BLaER1 (cell line): ENCODE measurements around the gene NID2.

Experiments
- H3K27ac ChIP-seq: shearing (Covaris generic); formaldehyde crosslinking; 2 replicates; pipeline ENCODE4 v1.8.1; 2022
- H3K27me3 ChIP-seq: shearing (Covaris generic); formaldehyde crosslinking; 2 replicates; pipeline ENCODE4 v1.8.1; 2022
- H3K36me3 ChIP-seq: shearing (Covaris generic); formaldehyde crosslinking; 2 replicates; pipeline ENCODE4 v1.8.1; 2022
- H3K4me1 ChIP-seq: shearing (Covaris generic); formaldehyde crosslinking; 2 replicates; pipeline ENCODE4 v1.8.1; 2022
- H3K4me2 ChIP-seq: shearing (Covaris generic); formaldehyde crosslinking; 2 replicates; pipeline ENCODE4 v1.8.1; 2022
- H3K4me3 ChIP-seq: shearing (Covaris generic); formaldehyde crosslinking; 2 replicates; pipeline ENCODE4 v1.8.1; 2022
- H3K9ac ChIP-seq: shearing (Covaris generic); formaldehyde crosslinking; 2 replicates; pipeline ENCODE4 v1.8.1; 2022
- H3K9me3 ChIP-seq: shearing (Covaris generic); formaldehyde crosslinking; 2 replicates; pipeline ENCODE4 v1.8.1; 2022
- H4K20me1 ChIP-seq: shearing (Covaris generic); formaldehyde crosslinking; 2 replicates; pipeline ENCODE4 v1.8.1; 2022
- Cebpa-rat ChIP-seq: shearing (Covaris generic); IDR thresholded peaks from 2 replicates; pipeline ENCODE4 v1.8.1; 2022

NID2 gene

DNA sequence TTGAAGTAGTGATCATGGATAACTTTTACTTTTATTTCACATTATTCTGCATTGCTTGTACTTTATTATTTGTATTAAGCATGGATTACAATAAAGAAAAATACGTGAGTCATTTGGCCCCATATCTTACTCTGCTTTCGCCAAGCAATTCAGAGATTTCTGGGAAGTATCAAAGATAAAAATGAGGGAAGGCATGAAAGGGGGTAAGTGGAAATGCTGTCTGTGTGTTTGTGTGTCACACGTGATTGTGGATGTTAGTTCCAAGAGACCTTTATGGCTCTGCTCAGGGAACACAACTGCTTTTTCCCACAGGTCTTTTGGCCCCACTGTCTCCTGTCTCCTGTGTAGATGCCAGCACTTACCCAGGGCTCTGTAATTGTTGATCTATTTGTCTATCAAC lies 10.5 kb downstream of the NID2 start:
- H3K36me3 ChIP-seq: peaks cover 87% of the 10 kb centered on the region
- H3K27me3 ChIP-seq: no peaks in the 10 kb centered on the region

DNA sequence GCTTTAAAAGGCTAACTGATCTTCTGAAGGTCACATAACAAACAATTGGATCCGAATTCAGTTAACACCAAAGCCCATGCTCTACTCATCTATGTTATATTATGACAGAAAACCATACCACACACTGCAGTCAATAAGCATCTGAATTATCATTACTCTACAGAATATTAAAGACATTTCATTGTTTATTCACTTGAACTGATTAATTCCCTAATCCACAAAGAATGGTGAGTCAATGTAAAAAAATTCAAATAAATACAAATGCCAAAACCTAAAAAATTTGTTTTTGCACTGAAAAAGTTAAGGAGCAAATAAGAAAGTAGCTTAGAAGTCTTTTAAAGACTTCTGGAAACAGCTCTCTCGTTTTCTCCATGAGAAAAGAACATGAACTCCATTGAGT lies 13.7 kb downstream of the NID2 start:
- Histone ChIP-seq H3K4me3 (no peak overlapping the region), H3K4me1 (peaks cover 61% of the 10 kb centered on the region)

More for the DNA sequence above, 10.5 kb downstream of the NID2 start:
- Histone ChIP-seq H3K9ac (no peak overlapping the region), H3K4me1 (peaks cover 60% of the 10 kb centered on the region), H3K27ac (no peak overlapping the region), H3K4me3 (no peak overlapping the region), H3K9me3 (no peaks in the 10 kb centered on the region), H4K20me1 (0 out of 2 replicates have a peak, but pooled peaks cover 22% of the 10 kb centered on the region), H3K4me2 (no peak overlapping the region)
- TF ChIP-seq Cebpa-rat: no peak

DNA sequence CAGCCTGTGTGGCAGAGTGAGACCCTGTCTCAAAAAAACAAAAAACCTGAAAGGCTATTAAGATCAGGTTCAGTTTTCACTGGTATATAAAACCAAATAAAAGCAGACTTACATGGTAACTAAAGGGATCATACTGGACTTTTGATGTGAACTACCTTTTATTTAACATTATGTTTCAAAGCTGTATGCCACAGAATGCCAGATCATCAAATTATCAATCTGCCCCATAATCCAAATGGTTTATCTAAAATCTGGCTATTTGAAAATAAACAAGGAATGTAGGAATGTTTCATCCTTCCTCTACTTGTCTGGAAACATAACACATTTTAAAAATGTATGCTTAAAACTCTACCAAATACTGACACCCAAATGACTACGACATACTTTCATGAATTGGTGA lies 14.2 kb downstream of the NID2 start:
- Histone ChIP-seq H3K36me3 (peaks cover 67% of the 10 kb centered on the region), H3K27ac (peak overlapping the region; percentile 78), H3K9ac (no peak overlapping the region), H3K27me3 (no peaks in the 10 kb centered on the region), H4K20me1 (peaks cover 16% of the 10 kb centered on the region; the same call in 1 of the 2 replicates), H3K4me2 (peak overlapping the region; percentile 76), H3K4me1 (peaks cover 61% of the 10 kb centered on the region), H3K4me3 (no peak overlapping the region), H3K9me3 (no peaks in the 10 kb centered on the region)
- no peak for TF ChIP-seq Cebpa-rat

More for the DNA sequence above, 13.7 kb downstream of the NID2 start:
- Histone ChIP-seq H3K36me3 (peaks cover 72% of the 10 kb centered on the region), H3K27me3 (no peaks in the 10 kb centered on the region), H3K9me3 (no peaks in the 10 kb centered on the region), H3K27ac (peak overlapping the region; percentile 78; the same call in 1 of the 2 replicates), H4K20me1 (peaks cover 11% of the 10 kb centered on the region; the same call in 1 of the 2 replicates), H3K9ac (no peak overlapping the region), H3K4me2 (peak overlapping the region; percentile 76; the same call in 1 of the 2 replicates)
- TF ChIP-seq Cebpa-rat: no peak

DNA sequence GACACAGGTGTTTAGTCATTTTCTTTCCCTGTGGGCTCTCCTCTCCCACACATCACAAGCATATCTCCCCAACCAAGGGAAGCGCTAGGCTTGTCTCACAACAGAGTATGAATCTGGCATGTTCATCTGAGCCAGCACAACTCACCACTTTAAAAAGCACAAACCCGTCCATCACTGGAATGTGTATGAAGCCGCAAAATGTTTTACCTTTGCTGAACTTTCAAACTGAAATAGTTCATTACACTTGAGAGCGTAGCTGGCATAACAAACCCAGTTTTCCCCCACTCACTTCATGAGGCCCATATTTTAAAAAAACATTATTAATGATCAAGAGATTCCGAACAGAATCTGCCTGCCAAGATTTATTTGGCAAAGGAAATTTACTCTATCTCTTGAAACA lies 15.8 kb downstream of the NID2 start:
- H3K9me3 ChIP-seq: no peaks in the 10 kb centered on the region
- peak overlapping the region; percentile 76 for H3K4me2 ChIP-seq
- peak overlapping the region; percentile 32 for H3K4me3 ChIP-seq
- H4K20me1 ChIP-seq: peaks cover 17% of the 10 kb centered on the region; the same call in 1 of the 2 replicates
- H3K27me3 ChIP-seq: no peaks in the 10 kb centered on the region
- no peak for TF ChIP-seq Cebpa-rat
- H3K4me1 ChIP-seq: peaks cover 76% of the 10 kb centered on the region
- H3K36me3 ChIP-seq: peaks cover 54% of the 10 kb centered on the region
- H3K9ac ChIP-seq: peak overlapping the region; percentile 47
- H3K27ac ChIP-seq: peak overlapping the region; percentile 78

DNA sequence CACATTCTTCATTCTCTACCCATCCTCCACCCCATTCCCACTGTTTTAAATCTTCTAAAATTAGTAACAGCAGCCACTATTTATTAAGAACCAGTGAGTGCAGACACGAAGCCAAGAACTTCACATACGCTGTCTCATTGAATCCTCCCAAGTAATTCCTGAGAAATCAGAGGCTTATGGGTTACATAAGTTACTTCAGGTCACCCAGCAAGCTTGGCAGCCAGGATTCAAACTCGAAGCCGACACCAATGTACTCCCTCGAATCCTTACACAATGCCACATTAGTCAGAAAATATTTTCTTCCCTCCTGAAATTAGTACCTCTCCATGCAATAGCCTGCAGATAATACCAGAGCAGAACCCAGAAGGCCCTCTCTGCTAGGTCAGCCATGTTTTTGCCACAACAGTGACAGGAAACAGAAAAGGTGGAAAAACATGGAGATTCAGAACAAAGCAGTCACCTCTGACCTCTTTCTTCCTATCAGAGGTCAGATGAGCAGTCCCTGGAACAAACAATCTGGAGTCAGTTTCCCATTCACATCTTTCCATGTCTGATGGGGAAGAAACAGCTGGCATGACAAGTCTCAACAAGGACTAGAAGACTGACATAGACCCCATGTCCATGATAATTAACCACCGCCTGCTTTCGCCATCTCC lies 16.4 kb downstream of the NID2 start:
- no peak for TF ChIP-seq Cebpa-rat
- peak overlapping the region; percentile 76 for H3K4me2 ChIP-seq
- peak overlapping the region; percentile 59; the same call in 1 of the 2 replicates for H3K9ac ChIP-seq
- no peaks in the 10 kb centered on the region for H3K27me3 ChIP-seq
- H4K20me1 ChIP-seq: peaks cover 17% of the 10 kb centered on the region; the same call in 1 of the 2 replicates
- peak overlapping the region; percentile 78 for H3K27ac ChIP-seq
- no peaks in the 10 kb centered on the region for H3K9me3 ChIP-seq
- peaks cover 83% of the 10 kb centered on the region for H3K4me1 ChIP-seq
- peak overlapping the region; percentile 12; the same call in 1 of the 2 replicates for H3K4me3 ChIP-seq
- H3K36me3 ChIP-seq: peaks cover 55% of the 10 kb centered on the region

DNA sequence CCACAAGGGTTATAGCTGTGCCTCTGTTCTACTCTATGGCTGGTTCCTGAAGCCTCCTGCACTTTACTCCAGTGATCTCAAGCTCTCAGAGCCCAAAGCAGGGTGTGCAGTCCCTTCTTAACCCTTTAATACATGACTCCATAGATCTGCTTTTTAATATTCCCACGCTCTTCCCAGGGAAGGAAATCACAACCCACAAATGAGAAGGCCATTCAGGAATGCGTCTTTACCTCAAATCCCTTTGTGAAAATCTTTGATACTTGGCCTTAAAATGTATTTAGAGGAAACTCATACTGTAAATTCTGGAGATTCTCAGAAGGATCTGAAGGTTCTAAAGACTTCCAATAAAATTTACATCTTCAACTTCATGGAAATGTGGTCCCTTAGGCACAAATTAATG lies 17.0 kb downstream of the NID2 start:
- Histone ChIP-seq H3K4me1 (peaks cover 88% of the 10 kb centered on the region), H3K4me3 (no peak overlapping the region; the same call in 1 of the 2 replicates), H3K27me3 (no peaks in the 10 kb centered on the region), H3K27ac (peak overlapping the region; percentile 78), H4K20me1 (peaks cover 17% of the 10 kb centered on the region; the same call in 1 of the 2 replicates), H3K4me2 (peak overlapping the region; percentile 76), H3K9me3 (no peaks in the 10 kb centered on the region), H3K36me3 (peaks cover 50% of the 10 kb centered on the region), H3K9ac (peak overlapping the region; percentile 59; the same call in 1 of the 2 replicates)
- no peak for TF ChIP-seq Cebpa-rat

DNA sequence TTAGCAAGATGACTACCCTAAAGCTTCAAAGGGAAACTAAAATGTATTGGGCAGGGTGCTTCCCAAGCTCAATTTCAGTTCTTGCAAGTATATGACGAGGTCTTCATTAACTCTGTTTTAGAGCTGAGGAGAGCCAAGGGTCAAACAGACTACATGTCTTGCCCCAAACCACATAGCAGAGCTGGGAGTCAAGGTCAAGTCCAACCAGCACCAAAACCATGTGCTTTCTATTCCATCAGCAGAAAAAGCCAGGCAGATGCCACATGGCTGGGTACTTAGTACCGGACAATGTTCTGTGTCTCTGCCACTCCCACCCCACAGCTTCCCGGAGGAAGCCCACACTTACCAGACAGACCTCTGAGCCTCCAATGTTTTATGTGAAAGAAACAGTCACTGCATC lies 17.6 kb downstream of the NID2 start:
- no peak for TF ChIP-seq Cebpa-rat
- no peaks in the 10 kb centered on the region for H3K9me3 ChIP-seq
- no peak overlapping the region for H3K4me3 ChIP-seq
- H3K36me3 ChIP-seq: peaks cover 43% of the 10 kb centered on the region
- no peaks in the 10 kb centered on the region for H3K27me3 ChIP-seq
- peak overlapping the region; percentile 78 for H3K27ac ChIP-seq
- peak overlapping the region; percentile 59; the same call in 1 of the 2 replicates for H3K9ac ChIP-seq
- peak overlapping the region; percentile 76 for H3K4me2 ChIP-seq
- peaks cover 94% of the 10 kb centered on the region for H3K4me1 ChIP-seq
- H4K20me1 ChIP-seq: peaks cover 17% of the 10 kb centered on the region; the same call in 1 of the 2 replicates

DNA sequence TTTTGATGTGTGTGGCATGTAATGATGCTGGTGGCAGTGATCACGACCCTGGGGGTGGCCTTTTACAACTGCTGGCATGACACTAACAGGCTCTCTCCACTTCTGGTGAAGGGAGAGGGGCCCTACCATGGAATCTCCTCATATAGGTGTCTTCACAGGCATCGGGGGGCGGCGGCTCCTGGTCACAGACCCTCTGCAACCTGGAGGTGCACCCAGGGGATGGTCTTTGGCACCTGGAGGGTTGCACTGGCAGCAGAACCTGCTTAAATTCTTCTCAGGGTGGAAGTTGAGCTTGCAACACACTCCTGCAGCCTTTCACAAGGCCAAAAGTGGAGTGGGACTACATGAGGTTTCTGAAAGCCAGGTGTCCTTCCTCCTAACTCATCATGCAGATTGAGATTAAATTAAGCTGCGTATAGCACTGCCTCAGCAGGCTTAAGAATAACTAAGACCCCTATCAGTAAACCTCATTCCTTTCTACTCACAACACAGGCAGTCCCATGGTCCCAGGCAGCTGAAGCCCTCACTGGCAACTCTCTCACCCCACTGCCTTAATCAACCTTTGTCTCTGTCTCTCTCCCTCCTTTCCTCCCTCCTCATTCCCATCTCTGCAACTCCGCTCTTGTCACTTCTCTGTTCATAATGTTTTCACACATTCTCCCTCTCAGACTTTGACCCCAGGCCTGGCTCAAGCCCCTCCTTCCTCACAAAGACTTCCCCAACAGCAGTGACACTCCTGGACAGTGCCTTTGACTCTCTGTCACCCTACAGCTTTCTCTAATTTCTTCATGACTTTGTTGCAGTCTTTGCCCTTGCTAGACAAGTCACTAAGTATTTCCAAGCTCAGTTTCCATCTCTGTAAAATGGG lies 18.9 kb downstream of the NID2 start:
- Histone ChIP-seq H3K4me3 (no peak overlapping the region), H3K36me3 (peaks cover 33% of the 10 kb centered on the region), H3K27me3 (no peaks in the 10 kb centered on the region), H3K4me1 (peaks cover 100% of the 10 kb centered on the region), H3K9me3 (no peaks in the 10 kb centered on the region), H4K20me1 (peaks cover 17% of the 10 kb centered on the region; the same call in 1 of the 2 replicates), H3K27ac (peak overlapping the region; percentile 78), H3K9ac (peak overlapping the region; percentile 59; the same call in 1 of the 2 replicates), H3K4me2 (peak overlapping the region; percentile 76)
- TF ChIP-seq Cebpa-rat: no peak

DNA sequence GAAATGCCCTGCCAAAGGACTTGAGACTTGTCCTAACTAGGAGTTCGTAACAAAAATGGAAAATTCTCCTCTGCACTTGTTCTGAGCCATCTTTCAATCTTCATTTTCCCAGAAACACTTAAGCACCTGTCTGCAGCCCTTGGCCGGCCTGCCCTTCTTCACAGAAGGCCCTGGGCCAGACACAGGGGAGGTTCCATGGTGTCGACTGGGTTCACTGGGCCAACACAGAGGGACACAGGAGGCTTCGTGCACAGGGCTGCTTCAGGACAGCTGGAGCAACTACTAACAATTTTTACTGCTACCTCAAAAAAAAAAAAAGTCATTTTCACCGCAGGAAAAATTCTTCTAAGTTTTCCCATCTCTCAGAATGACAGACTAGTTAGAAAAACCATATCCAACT lies 19.6 kb downstream of the NID2 start:
- peaks cover 17% of the 10 kb centered on the region; the same call in 1 of the 2 replicates for H4K20me1 ChIP-seq
- H3K9ac ChIP-seq: peak overlapping the region; percentile 59; the same call in 1 of the 2 replicates
- peak overlapping the region; percentile 78 for H3K27ac ChIP-seq

More for the DNA sequence above, 19.6 kb downstream of the NID2 start:
- H3K27me3 ChIP-seq: no peaks in the 10 kb centered on the region
- H3K4me3 ChIP-seq: no peak overlapping the region
- peaks cover 100% of the 10 kb centered on the region for H3K4me1 ChIP-seq
- H3K36me3 ChIP-seq: peaks cover 27% of the 10 kb centered on the region
- no peak for TF ChIP-seq Cebpa-rat
- H3K4me2 ChIP-seq: peak overlapping the region; percentile 76
- no peaks in the 10 kb centered on the region for H3K9me3 ChIP-seq
